Stimulated activated CD4-positive, alpha-beta T cell treated with anti-CD3 and anti-CD28 coated beads, Interleukin-1b, Interleukin-23, amount 100 ng/mL, for 24 hours (primary cell): ENCODE results near the gene GPT2.

Experiments used
- DNase-seq, 4 experiments: peaks; one replicate each; pipeline ENCODE4 v3.0.0-alpha.2; 2020; ENCODE audit warnings: low read depth in 4 of 4, low spot score in 1 of 4

Gene GPT2

GRCh38 chr16:46896314-46896968, 12.3 kb downstream of the GPT2 start:
- no peak for DNase-seq

GRCh38 chr16:46897471-46897870, 13.3 kb downstream of the GPT2 start:
- DNase-seq: no peak

DNA sequence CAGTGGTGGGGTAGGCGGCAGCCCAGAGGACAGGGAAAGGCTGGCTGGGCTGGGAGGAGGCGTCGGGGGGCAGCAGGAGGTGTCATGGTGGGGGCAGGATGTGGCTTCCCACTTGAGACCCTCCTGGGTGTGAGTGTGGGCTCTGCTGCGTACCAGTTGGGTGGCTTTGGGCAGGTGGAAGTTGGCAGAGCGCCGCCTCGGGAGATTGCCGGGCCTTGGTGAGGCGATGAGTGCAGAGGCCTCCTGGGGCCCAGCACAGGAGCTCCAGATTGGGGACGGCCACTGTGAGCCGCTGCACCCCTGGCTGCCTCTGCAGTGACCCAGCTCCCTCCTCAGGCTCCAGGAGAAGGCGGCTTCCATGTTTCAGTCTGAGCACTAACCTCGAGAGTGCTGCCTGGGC, 13.8 kb downstream of the GPT2 start:
- no peak for DNase-seq

- DNase-seq: no peak
Observed at GRCh38 chr16:46899443-46900143, 15.4 kb downstream of the GPT2 start.

GRCh38 chr16:46900455-46901235, 16.5 kb downstream of the GPT2 start:
- no peak for DNase-seq

DNA sequence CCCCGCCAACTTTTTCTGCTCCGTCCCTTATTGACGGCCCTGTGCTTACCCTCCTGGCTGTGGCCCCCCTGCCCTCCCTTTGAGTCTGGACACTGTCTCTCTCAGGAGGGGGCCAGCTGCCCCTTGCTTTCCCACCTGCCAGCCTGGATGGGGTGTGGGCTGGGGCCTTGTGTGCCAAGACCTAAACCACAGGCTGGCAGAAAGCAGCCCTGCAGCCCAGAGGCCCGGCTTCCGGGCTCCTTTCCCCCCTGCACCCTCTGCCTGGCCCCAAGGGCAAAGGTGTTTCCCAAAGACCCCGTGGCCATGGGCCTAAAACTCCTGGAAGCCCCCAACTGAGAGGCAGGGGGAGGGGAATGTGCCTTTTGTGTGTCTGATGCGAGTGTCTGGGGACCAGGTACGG, 17.5 kb downstream of the GPT2 start:
- DNase-seq: no peak

- no peak for DNase-seq
Observed at GRCh38 chr16:46903255-46903905, 19.2 kb downstream of the GPT2 start.

DNA sequence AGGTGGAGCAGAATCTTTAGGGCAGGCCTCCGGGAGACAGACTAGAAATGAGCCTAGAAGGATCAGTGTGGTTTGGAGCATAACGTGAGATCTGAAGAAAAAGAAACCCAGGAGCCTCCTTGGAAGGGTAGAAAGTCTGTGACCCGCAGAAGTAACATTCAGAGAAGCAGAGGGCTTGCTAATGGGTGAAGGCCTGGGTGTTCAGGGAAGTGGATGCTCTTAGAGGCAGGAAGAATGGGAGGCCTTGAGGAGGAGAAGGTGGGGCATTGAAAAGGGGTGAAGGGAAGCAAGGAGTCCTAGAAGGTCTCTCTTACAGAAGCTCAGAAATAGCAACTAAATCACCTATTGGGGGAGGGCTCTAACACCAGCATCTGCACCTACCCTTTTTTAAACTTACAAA, 20.3 kb downstream of the GPT2 start:
- no peak for DNase-seq

GRCh38 chr16:46906360-46907060, 22.3 kb downstream of the GPT2 start:
- DNase-seq: no peak

GRCh38 chr16:46907061-46907774, 23.1 kb downstream of the GPT2 start:
- no peak for DNase-seq

DNA sequence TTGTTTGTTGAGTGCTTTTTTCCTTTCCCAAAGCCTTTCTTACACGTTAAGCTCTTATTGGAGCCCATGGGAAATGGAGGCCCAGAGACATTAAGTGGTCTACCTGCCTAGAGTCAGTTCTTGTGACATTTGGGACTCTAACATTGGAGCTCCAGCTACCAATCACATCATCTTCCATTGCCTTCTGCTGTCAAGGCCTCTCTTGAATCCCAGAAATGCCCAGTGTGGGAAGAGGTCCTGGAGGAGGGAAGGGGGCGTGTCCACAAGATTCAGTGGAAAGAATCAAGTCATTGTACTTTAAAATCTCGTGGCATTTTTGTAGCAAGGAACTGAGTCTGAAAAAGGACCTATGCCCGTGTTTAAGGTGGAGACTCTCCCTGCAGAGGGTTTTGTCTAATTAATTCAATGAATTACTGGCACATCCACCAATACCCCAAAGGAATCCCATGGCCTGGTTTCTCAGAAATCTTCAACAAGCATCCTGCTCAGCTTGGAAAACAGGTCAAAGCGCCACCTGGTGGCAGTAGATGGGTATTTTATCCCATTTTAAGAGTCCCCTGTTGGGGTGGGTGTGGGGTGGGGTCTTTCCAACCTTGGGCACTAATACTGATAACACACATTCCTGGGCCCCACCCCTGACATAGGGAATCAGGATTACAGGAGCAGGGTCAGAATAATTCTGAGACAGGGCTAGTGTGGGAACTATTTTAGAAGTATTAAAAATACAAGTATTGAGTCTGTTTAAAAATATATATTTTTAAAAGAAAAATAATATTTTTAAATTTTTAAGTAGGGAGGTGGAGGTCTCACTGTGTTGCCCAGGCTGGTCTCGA, 24.6 kb downstream of the GPT2 start:
- peak; percentile 37 to 46 (median 38) for DNase-seq

DNA sequence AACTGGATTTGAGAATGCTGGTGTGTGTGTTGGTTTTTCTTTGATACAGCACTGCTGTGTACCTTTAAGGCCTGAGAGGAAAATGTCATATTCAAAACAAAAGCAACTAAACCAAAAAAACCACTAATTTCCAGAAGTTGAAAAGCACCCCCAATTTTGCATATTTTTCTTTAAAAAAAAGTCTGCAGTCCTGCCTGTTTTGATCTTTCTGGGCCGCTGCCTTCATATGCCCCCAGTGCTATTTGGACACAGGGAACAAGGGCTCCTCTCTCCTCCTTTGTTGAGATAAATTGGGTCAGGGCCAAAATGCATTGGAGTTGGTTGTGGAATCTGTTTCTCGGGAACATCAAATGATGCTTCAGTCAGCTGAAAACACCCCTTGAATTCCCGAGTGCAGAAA, 26.9 kb downstream of the GPT2 start:
- no peak for DNase-seq

- DNase-seq: no peak
Observed at GRCh38 chr16:46911650-46912049, 27.5 kb downstream of the GPT2 start.

- no peak for DNase-seq
Observed at GRCh38 chr16:46914556-46915201, 30.5 kb downstream of the GPT2 start.

GRCh38 chr16:46915483-46916025, 31.4 kb downstream of the GPT2 start:
- no peak for DNase-seq

DNA sequence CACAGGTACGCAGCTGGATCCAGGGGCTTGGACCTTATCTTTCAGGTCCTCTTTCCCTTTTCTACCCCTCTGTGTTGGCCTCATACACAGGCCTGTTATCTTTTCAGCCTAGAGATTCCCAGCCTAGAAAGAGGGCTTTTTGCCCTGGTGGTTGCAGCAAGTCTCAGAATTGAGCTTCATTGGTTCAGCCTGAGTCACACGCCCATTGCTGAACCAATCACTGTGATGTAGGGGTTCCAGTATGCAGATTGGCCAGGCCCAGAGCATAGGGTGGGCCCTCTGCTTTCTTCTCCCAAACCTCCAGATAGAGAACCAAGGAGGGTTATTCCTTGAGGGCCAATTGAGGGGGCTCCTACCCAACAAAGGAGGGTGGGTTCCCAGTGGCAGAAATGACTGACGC, 32.8 kb downstream of the GPT2 start:
- DNase-seq: no peak

- DNase-seq: no peak
Observed at GRCh38 chr16:46918400-46918799, 34.2 kb downstream of the GPT2 start.

DNA sequence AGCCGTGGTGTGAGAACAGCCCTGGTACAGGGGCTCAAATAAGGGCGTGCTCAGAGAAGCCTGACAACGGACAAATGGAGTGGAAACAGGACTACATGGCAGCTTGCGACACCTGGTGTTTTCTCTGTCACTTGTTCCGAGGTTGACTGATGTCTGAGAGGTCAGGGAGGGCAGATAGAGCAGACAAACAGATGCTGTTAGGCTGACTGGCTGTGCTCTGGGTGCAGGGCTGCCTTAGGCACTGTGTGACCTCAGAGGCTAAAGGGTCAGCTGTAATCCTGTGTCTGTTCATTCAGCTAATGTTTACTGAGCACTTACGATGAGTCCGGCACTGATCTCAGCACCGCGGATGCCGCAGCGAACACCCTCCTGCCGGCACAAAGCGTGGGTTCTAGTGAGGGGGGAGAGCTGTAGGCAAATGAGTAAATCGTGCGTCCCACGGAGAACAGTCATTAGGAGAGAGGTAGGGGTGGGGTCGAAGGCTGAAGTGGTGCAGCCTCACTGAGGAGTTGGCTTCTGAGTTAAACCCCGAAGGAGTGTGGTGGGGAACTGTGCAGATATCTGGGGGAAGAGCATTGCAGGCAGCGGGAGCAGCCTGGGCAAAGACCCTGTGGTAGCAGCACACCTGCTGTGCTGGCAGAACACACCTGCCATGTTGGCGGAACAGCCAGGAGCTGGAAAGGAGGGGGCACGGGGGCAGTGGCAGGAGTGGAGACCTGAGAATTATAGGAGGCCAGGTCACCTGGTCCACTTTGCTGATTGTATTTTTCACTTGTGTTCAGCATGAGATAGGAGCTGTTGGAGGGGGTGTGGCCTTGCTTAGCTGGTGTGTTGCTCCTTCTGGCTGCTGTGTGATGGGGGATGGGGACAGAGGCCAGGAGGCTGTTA, 35.0 kb downstream of the GPT2 start:
- DNase-seq: no peak
